HG02938 (cell line): ENCODE results near the gene WNT7A.

Experiments
- ATAC-seq: cut with Tn5 transposase; IDR thresholded peaks from one replicate; pipeline ENCODE4 v1.9.1; 2021; ENCODE audit warnings: mild to moderate bottlenecking, moderate library complexity; ENCODE audit not compliant: unreplicated experiment

WNT7A gene

DNA sequence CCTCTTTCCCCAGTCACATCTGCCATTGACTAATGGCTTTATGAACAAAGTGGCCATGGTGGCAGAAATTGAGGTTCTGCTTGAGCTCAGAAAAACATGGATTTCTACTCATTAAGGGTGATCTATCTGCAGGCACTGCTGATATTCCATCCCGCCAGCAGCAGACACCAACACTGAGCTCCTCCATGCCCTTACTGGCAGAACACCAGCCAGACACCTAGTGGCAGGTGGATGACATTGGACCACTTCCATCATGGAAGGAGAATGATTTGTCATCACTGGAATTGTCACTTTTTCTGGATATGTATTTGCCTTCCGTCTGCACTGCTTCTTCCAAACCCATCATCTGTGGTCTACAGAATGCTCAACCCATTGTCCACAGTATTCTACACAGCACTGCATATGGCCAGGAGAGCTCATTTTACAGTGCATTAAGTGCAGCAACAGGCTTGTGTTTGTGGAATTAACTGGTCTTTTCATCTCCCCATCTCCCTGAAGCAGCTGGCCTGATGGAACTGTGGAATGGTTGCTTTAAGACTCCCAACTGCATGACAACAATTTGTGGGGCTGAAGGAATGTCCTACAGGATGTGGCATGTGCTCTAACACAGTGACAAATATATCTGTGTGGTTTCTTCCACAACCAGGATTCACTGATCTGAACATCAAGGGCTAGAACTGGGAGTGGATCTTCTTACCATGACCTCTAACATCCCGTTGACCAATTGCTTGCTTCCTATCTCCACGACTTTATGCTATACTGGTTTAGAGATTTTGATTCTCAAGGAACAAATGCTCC lies 103.4 kb downstream of the WNT7A start:
- no peak for ATAC-seq

GRCh38 chr3:13772885-13773745 lies 106.8 kb downstream of the WNT7A start:
- no peak for ATAC-seq

- ATAC-seq = no peak
Observed at GRCh38 chr3:13772321-13772745, 107.5 kb downstream of the WNT7A start.

- ATAC-seq = no peak
Observed at GRCh38 chr3:13771496-13771895, 108.4 kb downstream of the WNT7A start.

DNA sequence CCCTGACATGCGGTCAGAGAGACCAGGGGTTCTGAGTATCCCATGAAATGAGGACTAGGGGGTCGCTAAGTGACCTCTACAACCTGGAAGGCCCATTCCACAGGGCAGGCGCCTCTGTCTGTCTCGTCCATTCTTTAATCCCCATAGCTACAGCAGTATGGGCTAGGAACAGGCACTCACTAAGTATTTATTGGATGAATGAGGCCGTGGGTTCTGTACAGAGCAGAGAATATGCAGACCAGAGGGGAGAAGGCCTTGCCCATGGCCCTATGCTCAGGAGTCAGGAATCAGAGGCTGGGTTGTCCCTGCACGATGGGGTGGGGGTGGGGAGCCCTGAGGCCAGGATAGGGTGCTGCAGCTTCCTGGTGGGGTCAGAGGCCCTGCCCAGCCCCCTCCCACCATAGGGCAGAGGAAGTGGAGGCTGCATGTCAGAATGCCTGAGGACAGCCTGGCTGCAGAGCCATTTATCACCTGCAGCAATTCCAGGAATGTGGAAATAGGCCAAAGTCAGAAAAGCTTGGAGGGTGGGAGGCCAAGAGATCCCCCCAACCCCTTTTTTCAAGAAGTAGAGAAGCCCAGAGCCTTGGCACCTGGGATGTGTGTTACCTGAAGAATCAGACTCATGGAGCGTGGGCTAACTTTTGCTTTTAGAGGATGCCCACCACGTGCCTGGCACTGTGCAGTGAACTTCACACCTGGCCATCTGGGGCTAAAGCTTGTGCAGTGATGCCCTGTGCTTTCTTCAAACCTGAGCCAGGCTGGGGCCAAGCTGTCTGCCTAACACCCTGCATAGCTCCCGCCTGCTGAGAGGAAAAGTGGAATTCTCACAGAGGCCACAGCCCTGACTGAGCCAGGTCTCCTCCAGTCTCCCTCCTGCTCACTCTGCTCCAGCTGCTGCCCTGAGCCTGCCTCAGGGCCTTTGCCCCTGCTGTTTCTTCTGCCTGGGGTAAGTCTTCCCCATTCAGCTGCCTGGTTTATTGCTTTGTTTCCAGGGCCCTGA lies 109.4 kb downstream of the WNT7A start:
- ATAC-seq = no peak

- no peak for ATAC-seq
Observed at GRCh38 chr3:13769422-13769821, 110.4 kb downstream of the WNT7A start.

- ATAC-seq = no peak
Observed at GRCh38 chr3:13768453-13768852, 111.4 kb downstream of the WNT7A start.

- no peak for ATAC-seq
Observed at GRCh38 chr3:13767896-13768295, 112.0 kb downstream of the WNT7A start.

- no peak for ATAC-seq
Observed at GRCh38 chr3:13767030-13767429, 112.8 kb downstream of the WNT7A start.
